Tibial artery (tissue), 4 donors: ENCODE measurements around the gene GNAT2.

Experiments
- DNase-seq, 2 donors: peaks; one replicate each; pipeline ENCODE4 v3.0.0-alpha.2; 2019
- H3K27ac ChIP-seq, 2 donors: fragments of 200-600 bp; sonication (generic) in 1 of 2; 1 replicate in 1 of 2; 2 replicates in 1 of 2; pipeline ENCODE4 v1.5.1; 2018 to 2019; ENCODE audit warnings: mild to moderate bottlenecking in 1 of 2
- H3K27me3 ChIP-seq, 2 donors: fragments of 200-600 bp; sonication (generic) in 1 of 2; one replicate each; pipeline versions ENCODE4 v1.5.1 to v1.6.0; 2016 to 2019
- H3K36me3 ChIP-seq, 3 donors: fragments of 200-600 bp; sonication (generic) in 2 of 3; one replicate each; pipeline ENCODE4 v1.5.1; 2016 to 2019; ENCODE audit warnings: mild to moderate bottlenecking in 2 of 3
- H3K4me1 ChIP-seq, 4 donors: fragments of 200-600 bp; sonication (generic) in 2 of 4; 1 replicate in 3 of 4; 2 replicates in 1 of 4; pipeline ENCODE4 v1.5.1; 2016 to 2019
- H3K4me3 ChIP-seq, 2 donors: fragments of 200-600 bp; sonication (generic) in 1 of 2; 1 replicate in 1 of 2; 2 replicates in 1 of 2; pipeline ENCODE4 v1.5.1; 2018 to 2019; ENCODE audit warnings: mild to moderate bottlenecking in 2 of 2
- H3K9me3 ChIP-seq, 3 donors: fragments of 200-600 bp; sonication (generic) in 1 of 3; one replicate each; pipeline ENCODE4 v1.5.1; 2016 to 2019
- intact Hi-C: fragments of 100-400 bp; cut with DNase I; formaldehyde crosslinking; loops from one replicate; pipeline ENCODE4 v1.15.0; 2023; ENCODE audit warnings: low total_unique reads
- TF ChIP-seq, protein P1 (sequence below), 2 experiments: fragments of 200-600 bp in 1 of 2; fragments of 450-650 bp in 1 of 2; IDR thresholded peaks; one replicate each; pipeline ENCODE4 v1.5.1; 2017 to 2019; ENCODE audit warnings: antibody characterized with exemption in 2 of 2, mild to moderate bottlenecking in 1 of 2, moderate library complexity in 1 of 2

Gene GNAT2

DNA sequence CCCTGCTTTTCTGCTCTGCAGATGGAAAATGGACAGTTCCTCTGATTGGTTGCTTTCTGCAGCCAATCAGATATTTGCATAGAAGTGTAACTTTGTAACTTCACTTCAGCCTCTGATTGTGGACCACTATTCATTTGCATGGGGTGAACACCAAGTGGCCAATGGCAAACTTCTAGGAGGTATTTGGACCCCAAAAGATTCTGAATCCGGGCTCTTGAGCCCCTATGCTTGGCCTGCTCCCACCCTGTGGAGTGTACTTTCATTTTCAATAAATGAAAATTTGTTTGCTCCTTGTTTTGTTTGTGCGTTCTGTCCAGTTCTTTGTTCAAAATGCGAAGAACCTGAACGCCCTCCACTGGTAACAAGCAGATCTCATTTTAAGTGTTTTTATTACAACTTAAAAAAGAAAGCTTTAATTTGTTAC, 30.1 kb upstream of the GNAT2 start:
- no peaks in the 10 kb centered on the region for H3K36me3 ChIP-seq
- TF ChIP-seq, protein P1, sequence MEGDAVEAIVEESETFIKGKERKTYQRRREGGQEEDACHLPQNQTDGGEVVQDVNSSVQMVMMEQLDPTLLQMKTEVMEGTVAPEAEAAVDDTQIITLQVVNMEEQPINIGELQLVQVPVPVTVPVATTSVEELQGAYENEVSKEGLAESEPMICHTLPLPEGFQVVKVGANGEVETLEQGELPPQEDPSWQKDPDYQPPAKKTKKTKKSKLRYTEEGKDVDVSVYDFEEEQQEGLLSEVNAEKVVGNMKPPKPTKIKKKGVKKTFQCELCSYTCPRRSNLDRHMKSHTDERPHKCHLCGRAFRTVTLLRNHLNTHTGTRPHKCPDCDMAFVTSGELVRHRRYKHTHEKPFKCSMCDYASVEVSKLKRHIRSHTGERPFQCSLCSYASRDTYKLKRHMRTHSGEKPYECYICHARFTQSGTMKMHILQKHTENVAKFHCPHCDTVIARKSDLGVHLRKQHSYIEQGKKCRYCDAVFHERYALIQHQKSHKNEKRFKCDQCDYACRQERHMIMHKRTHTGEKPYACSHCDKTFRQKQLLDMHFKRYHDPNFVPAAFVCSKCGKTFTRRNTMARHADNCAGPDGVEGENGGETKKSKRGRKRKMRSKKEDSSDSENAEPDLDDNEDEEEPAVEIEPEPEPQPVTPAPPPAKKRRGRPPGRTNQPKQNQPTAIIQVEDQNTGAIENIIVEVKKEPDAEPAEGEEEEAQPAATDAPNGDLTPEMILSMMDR (IDR thresholded peaks at IDR 0.05): peak; percentile 14 to 16
- no peaks in the 10 kb centered on the region for H3K27me3 ChIP-seq
- no peak overlapping the region for H3K27ac ChIP-seq
- H3K9me3 ChIP-seq: no peaks in the 10 kb centered on the region
- intact Hi-C loops: no loop called here
- H3K4me1 ChIP-seq: peaks cover 0 to 16% (median 0%) of the 10 kb centered on the region in 4 donors
- no peak for DNase-seq
- H3K4me3 ChIP-seq: no peak overlapping the region

DNA sequence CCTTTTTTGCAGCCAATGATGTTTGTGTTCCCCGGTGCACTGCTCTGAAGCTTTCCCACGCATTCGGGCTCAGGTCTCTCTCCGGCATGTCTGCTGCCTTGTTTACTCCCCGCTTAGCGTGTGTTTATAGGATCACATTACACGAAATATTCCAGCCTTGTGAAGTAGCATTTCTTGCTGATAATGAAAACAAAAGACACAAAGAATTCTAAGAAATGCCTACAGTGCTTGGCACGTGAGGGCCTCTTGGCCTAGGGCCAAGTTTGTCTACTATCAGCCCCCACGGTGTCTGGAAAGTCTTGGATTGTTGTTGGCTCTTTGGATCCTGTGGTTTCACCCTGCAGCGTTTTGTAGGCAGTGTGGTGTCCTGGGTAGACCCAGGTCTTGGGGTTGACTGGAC, 25.3 kb upstream of the GNAT2 start:
- intact Hi-C loops: loop anchor here (5.0 kb wide), 2 partner anchors 43 to 128 kb away; partner anchors contain the start of gene GSTM1
- no peak for DNase-seq

DNA sequence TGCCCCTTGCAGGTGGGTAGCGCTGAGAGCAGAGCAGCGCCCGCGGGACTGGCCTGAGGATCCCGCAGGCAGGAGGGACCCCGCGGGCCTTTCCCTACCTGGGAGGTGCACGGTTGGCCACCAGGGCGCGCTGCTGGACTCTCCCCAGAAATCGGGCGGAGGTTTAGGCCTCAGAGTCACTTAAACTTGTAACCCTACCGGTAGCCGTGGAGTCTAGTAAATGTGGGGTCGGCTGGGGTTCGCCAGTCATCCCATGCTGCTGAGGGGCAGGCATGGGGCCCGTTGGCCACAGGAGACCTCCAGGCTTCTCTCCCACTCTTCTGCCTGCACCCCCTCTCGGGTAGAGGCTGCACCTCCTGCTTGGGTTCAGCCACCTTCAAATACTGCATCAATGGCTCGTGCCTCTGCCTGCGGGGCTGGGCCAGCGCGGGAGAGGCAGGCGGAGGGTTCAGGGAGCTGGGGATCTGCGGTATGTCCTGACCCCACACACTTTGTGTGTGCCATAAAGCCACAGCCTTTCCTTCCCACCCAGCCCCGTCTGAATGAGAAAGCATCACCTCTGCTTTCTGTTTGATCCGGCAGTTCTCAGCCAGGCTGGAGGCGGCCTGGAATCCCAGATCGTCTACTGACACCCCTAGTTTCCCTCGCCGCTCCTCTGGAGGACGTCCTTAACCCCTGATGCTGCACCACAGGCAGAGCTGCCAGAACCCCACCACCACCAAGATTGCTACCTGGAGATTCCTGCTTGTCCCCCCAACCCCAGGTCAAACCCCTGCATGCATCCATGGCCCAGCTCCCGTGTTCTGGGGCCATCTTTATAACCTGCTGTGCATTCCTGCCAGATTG, 24.2 kb upstream of the GNAT2 start:
- intact Hi-C loops: loop anchor here (5.0 kb wide), 2 partner anchors 44 to 129 kb away; partner anchors contain the start of gene GSTM1
- Histone ChIP-seq H3K4me3 (no peak overlapping the region), H3K27ac (no peak overlapping the region), H3K36me3 (no peaks in the 10 kb centered on the region), H3K9me3 (no peaks in the 10 kb centered on the region), H3K4me1 (peaks cover 0 to 9% (median 6%) of the 10 kb centered on the region in 4 donors), H3K27me3 (no peaks in the 10 kb centered on the region)
- DNase-seq: peak; percentile 74 to 87
- TF ChIP-seq, protein P1 (IDR thresholded peaks at IDR 0.05): peak; percentile 83 to 86

More for the DNA sequence above, 25.3 kb upstream of the GNAT2 start:
- TF ChIP-seq, protein P1 (IDR thresholded peaks at IDR 0.05): no peak
- no peaks in the 10 kb centered on the region for H3K9me3 ChIP-seq
- no peak overlapping the region for H3K4me3 ChIP-seq
- H3K4me1 ChIP-seq: peaks cover 0 to 9% (median 6%) of the 10 kb centered on the region in 4 donors
- no peaks in the 10 kb centered on the region for H3K27me3 ChIP-seq
- no peak overlapping the region for H3K27ac ChIP-seq
- H3K36me3 ChIP-seq: no peaks in the 10 kb centered on the region

DNA sequence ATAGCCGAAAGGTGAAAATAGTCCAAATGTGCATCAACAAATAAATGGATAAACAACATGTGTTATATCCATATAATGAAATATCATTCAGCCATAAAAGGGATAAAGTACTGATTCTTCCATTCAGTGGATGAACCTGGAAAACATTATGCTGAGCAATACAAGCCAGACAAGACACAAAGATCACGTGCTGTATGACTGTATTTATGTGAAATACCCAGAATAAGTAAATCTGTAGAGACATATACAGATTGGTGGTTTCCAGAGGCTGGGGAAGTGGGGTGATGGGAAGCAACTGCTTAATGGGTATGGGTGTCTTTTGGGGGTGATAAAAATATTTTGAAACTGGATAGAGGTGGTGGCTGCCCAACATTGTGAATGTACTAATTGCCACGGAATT, 23.2 kb upstream of the GNAT2 start:
- Histone ChIP-seq H3K36me3 (no peaks in the 10 kb centered on the region), H3K4me3 (no peak overlapping the region), H3K27ac (no peak overlapping the region), H3K4me1 (peaks cover 0 to 9% (median 6%) of the 10 kb centered on the region in 4 donors), H3K27me3 (no peaks in the 10 kb centered on the region), H3K9me3 (no peaks in the 10 kb centered on the region)
- TF ChIP-seq, protein P1 (IDR thresholded peaks at IDR 0.05): no peak
- intact Hi-C loops: loop anchor here (5.0 kb wide), 2 partner anchors 45 to 130 kb away; partner anchors contain the start of gene GSTM1
- peak in 1 of 2 donors; percentile 12 for DNase-seq

DNA sequence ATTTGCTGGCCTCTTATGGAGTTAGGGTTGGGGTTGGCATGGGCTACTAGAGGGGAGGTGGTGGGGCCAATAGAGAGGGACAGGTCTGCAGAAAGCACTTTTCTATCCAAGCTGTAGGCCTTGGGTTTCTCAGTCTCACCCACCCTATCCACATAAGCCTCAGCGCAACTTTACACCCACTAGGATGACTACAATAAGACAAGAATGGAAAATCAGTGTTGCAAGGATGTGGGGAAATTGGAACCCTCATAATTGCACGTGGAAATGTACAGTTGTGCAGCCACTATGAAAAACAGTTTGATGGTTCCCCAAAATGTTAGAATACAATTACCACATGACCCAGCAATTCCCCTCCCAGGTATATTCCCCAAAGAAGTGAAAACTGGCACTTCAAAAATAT, 22.4 kb upstream of the GNAT2 start:
- Histone ChIP-seq H3K36me3 (no peaks in the 10 kb centered on the region), H3K4me3 (no peak overlapping the region), H3K27ac (no peak overlapping the region), H3K4me1 (peaks cover 0 to 9% (median 6%) of the 10 kb centered on the region in 4 donors), H3K9me3 (no peaks in the 10 kb centered on the region), H3K27me3 (no peaks in the 10 kb centered on the region)
- DNase-seq: no peak
- TF ChIP-seq, protein P1 (IDR thresholded peaks at IDR 0.05): no peak
- intact Hi-C loops: loop anchor here (5.0 kb wide), 2 partner anchors 45 to 130 kb away; partner anchors contain the start of gene GSTM1
